Ishikawa (cell line): ENCODE results near the gene TKTL1.

ENCODE experiments used
- CEBPB ChIP-seq: IDR thresholded peaks from 2 replicates; pipeline ENCODE4 v1.6.1; 2012
- EGR1 ChIP-seq: IDR thresholded peaks from 2 replicates; pipeline ENCODE4 v1.6.1; 2012
- FOXM1 ChIP-seq: IDR thresholded peaks from 2 replicates; pipeline ENCODE4 v1.6.1; 2012; ENCODE audit warnings: low read depth, borderline replicate concordance
- MAX ChIP-seq: IDR thresholded peaks from 2 replicates; pipeline ENCODE4 v1.6.1; 2012
- NFIC ChIP-seq: IDR thresholded peaks from 2 replicates; pipeline ENCODE4 v1.6.1; 2012
- RAD21 ChIP-seq: IDR thresholded peaks from 2 replicates; pipeline ENCODE4 v1.6.1; 2012; ENCODE audit warnings: low read depth
- TAF1 ChIP-seq: IDR thresholded peaks from 2 replicates; pipeline ENCODE4 v1.6.1; 2012; ENCODE audit warnings: low read depth, mild to moderate bottlenecking
- TCF12 ChIP-seq: IDR thresholded peaks from 2 replicates; pipeline ENCODE4 v1.6.1; 2012; ENCODE audit warnings: low read depth
- TEAD4 ChIP-seq: IDR thresholded peaks from 2 replicates; pipeline ENCODE4 v1.6.1; 2012
- YY1 ChIP-seq: IDR thresholded peaks from 2 replicates; pipeline ENCODE4 v1.6.1; 2012; ENCODE audit warnings: low read depth
- ZBTB7A ChIP-seq: IDR thresholded peaks from 2 replicates; pipeline ENCODE4 v1.6.1; 2012; ENCODE audit warnings: low read depth
- TF ChIP-seq, protein P1 (sequence below): IDR thresholded peaks from 2 replicates; pipeline ENCODE4 v1.6.1; 2012; ENCODE audit warnings: low read depth, mild to moderate bottlenecking
- TF ChIP-seq, protein P2 (sequence below): IDR thresholded peaks from 2 replicates; pipeline ENCODE4 v1.6.1; 2012

TKTL1 gene

DNA sequence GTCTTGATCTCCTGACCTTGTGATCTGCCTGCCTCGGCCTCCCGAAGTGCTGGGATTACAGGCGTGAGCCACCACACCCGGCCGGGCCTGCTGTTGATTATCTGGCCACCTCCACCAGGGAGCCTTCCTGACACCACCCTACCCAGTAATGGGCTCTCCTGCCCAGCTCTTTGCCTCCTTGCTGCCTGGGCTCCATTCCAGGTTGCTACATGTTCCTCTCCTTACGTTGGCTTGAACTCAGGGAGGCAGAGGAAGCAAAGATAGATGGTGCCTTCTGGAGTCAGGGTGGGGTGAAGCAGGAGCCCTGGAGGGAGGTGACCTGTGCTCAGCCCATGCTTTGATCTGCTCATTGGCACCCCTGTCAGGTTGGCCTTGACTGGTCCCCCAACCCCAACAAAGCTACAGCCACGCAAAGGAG is 52.5 kb downstream of the TKTL1 start:
- 0 out of 2 replicates have a peak, but pooled peaks have one; percentile 16 for TF ChIP-seq NFIC
- TF ChIP-seq TAF1, result no peak
- TF ChIP-seq FOXM1, result no peak
- no peak for TF ChIP-seq TCF12
- TF ChIP-seq EGR1, result no peak
- TF ChIP-seq CEBPB, result no peak
- no peak for TF ChIP-seq YY1

- TF ChIP-seq CEBPB (no peak), YY1 (no peak), TAF1 (no peak), ZBTB7A (no peak), MAX (no peak), NFIC (no peak), EGR1 (no peak), TCF12 (no peak), TEAD4 (no peak)
- TF ChIP-seq, protein P1, sequence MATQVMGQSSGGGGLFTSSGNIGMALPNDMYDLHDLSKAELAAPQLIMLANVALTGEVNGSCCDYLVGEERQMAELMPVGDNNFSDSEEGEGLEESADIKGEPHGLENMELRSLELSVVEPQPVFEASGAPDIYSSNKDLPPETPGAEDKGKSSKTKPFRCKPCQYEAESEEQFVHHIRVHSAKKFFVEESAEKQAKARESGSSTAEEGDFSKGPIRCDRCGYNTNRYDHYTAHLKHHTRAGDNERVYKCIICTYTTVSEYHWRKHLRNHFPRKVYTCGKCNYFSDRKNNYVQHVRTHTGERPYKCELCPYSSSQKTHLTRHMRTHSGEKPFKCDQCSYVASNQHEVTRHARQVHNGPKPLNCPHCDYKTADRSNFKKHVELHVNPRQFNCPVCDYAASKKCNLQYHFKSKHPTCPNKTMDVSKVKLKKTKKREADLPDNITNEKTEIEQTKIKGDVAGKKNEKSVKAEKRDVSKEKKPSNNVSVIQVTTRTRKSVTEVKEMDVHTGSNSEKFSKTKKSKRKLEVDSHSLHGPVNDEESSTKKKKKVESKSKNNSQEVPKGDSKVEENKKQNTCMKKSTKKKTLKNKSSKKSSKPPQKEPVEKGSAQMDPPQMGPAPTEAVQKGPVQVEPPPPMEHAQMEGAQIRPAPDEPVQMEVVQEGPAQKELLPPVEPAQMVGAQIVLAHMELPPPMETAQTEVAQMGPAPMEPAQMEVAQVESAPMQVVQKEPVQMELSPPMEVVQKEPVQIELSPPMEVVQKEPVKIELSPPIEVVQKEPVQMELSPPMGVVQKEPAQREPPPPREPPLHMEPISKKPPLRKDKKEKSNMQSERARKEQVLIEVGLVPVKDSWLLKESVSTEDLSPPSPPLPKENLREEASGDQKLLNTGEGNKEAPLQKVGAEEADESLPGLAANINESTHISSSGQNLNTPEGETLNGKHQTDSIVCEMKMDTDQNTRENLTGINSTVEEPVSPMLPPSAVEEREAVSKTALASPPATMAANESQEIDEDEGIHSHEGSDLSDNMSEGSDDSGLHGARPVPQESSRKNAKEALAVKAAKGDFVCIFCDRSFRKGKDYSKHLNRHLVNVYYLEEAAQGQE, result no peak
- TF ChIP-seq, protein P2, sequence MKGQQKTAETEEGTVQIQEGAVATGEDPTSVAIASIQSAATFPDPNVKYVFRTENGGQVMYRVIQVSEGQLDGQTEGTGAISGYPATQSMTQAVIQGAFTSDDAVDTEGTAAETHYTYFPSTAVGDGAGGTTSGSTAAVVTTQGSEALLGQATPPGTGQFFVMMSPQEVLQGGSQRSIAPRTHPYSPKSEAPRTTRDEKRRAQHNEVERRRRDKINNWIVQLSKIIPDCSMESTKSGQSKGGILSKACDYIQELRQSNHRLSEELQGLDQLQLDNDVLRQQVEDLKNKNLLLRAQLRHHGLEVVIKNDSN, result no peak
Observed at GRCh38 chrX:154348646-154349358, 53.2 kb downstream of the TKTL1 start.

DNA sequence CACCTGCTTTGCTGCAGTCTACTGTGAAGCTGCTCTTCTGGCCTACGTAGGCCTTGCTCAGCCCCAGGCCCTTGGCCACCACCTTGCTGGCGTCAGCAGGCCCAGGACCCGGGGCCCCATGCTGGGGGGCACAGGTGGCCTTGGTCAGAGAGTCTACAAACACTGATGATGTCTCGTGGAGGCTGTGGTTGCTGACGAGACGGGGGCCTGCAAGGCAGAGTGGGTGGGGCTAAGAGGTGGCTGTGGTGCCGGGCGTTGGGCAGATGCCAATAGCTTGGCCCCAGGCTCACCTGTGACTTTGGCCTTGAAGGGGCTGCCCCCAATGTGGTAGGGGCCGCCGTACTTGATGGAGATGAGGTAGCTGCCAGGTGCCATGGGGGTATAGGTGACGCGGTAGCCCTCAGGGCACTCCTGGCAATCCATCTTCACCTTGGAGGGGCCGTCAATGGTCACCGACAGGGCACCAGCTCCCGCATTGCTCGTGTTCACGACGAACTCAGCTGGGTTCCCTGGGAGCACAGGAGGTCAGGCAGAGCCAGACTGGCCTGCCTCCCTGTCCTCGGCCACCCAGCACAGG is 53.9 kb downstream of the TKTL1 start:
- TF ChIP-seq, protein P1, result no peak
- TF ChIP-seq FOXM1 (no peak), RAD21 (no peak), TCF12 (no peak), ZBTB7A (no peak), YY1 (no peak), EGR1 (no peak), MAX (no peak), TEAD4 (no peak)

- no peak for TF ChIP-seq MAX
Observed at GRCh38 chrX:154349979-154350378, 54.4 kb downstream of the TKTL1 start.

DNA sequence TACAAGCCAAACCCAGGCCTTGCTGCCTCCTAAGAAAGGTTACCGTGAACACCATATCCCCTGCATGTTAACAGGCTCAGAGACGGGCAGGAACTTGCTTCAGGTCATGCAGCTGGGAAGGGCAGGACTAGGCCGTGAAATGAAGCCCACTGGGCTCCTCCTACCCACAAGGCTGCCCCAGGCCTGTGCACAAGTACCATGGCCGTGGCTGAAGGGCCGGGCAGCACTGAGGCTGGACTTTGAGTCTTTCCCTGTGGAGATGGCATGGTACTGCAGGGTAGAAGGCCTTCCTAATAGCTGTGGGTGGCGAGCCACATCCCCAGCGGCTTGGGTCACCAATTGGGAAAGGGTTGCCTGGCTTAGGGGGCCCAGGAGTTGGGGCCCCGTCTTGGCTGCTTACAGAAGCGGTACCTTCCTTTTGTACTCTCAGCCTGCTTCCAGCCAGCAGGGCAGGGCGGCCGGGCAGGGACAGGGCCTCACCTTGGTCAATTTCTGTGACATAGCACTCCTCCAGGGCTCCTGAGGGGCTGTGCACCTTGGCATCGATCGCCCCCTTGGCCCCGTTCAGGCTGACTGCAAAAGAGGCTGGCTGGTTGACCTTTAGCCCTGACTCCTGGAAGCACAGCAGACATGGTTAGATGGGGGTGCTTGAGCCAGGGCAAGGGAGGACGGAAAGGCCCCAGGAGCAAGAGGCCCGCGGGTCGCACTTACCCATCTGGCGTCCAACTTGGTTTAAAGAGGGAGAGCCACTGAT is 55.0 kb downstream of the TKTL1 start:
- TF ChIP-seq, protein P1, result no peak
- TF ChIP-seq TAF1 (no peak), ZBTB7A (no peak), YY1 (no peak), RAD21 (no peak), MAX (no peak), NFIC (no peak), TEAD4 (no peak), FOXM1 (no peak), EGR1 (no peak)
